AG04449 (cell line): ENCODE data around the gene FAM200A.
A peak's percentile ranks its signal among the peaks of the same experiment; 100 is the strongest.

Experiments
- CTCF ChIA-PET: fragments of 350-600 bp; formaldehyde crosslinking; extraction: SDS; loops from one replicate; lab custom pipeline; 2021; ENCODE audit warnings: antibody characterized with exemption; lab: Yijun Ruan, JAX
- POLR2A ChIA-PET: fragments of 400-600, 350-600 bp; formaldehyde crosslinking; extraction: SDS; loops from one replicate; lab custom pipeline; 2020; ENCODE audit warnings: antibody characterized with exemption, inconsistent platforms; lab: Yijun Ruan, JAX
- DNase-seq: peaks from one replicate; pipeline ENCODE4 v3.0.0-alpha.2; 2010; ENCODE audit warnings: low read depth, low spot score
- H3K4me3 ChIP-seq: 2 replicates; pipeline ENCODE4 v1.5.1; 2011; ENCODE audit warnings: low read depth, mild to moderate bottlenecking, control low read depth, low read length
- CTCF ChIP-seq: IDR thresholded peaks from one replicate; pipeline ENCODE4 v1.5.1; 2011; ENCODE audit warnings: mild to moderate bottlenecking, moderate library complexity, low read length, control low read depth, inconsistent platforms; ENCODE audit not compliant: insufficient read depth; ENCODE audit errors: missing control alignments

FAM200A gene

DNA sequence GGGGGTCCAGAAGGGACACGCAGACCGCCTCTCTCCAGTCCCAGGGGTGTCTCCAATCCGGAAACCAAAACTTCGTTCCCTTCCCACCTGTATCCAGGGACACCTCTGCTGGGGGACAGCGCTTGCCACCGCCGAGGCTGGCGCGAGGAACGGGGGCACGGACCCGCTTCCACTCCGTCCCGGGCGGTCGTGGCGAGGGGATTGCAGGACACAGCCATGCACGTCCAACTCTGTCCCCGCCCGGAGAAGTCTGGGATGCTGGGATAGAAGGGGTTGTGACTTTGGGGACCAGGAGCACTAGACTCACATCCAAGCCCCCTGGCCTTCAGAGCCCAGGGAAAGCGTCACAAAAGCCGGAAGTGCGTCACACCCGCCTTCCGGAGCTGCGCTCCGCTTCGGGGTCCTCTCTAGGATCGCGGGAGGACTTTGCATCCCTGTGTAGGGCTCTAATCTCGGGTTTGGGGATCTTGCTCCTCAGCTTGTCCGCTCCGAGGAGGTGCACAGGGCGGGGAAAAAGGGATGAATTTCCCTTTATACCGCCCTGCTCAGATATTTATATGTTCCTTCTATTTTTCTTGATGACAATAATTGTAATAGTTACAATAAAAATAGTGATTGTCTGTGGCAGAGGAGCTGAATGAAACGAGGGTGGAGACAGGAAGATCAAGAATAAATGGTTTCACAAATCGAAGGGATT is at the start of gene FAM200A:
FAM200A (minus strand) TSS at position 348 of the 697 bp plus-strand sequence. CDS start 3,707 bp downstream, outside the sequence.
- POLR2A ChIA-PET: interaction anchor here (0.8 to 0.9 kb wide), 2 partner anchors 12 to 47 kb away, joined by 3 to 6 read pairs; partner anchors contain the start of gene ZKSCAN5
- H3K4me3 ChIP-seq: peak within 1 kb of the TSS; percentile 99
- CTCF ChIA-PET: interaction anchor here (1.8 kb wide), 1 partner anchor 27 kb away, joined by 5 read pairs; no protein-coding TSS in a partner anchor
- no peak for TF ChIP-seq CTCF
- peak; percentile 33 for DNase-seq

GRCh38 chr7:99599836-99600235 is 47.9 kb upstream of the FAM200A start:
- no peak for DNase-seq
- H3K4me3 ChIP-seq: no peak overlapping the region
- no peak for TF ChIP-seq CTCF
- POLR2A ChIA-PET: no interaction called here
- CTCF ChIA-PET: no interaction called here

DNA sequence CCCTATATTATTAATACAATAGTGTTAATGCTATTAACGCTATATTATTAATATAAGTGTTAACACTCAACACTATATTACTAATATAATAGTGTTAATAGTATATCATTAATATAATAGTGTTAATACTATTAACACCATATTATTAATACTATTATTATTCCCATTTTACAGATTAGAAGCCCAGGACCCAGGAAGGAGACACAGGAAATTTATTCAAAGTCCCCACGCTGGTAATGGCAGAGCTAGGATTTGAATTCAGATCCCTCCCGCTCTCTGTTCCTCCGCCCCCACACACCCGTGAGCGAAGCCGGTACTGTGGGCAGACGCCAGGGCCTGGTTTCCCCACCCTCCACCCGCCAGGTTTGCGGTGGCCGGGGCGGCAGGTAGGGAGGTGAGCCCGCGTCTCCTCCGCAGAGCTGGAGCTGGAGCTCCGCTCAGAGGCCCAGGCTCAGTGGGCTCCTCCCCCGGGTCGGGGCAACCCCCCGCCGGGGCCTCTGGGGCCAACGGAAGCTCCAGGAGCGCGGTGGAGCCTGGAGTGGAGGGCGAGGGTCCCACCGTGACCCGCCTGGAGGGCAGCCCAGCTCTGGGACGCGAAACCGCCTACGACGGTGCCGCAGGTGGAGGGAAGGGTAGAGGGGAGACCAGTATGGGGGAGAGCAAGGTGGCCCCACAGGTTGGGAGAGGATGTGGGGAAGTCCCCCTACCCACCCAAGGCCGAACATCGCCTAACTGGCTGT is 46.0 kb upstream of the FAM200A start, which contains the start of gene TMEM225B:
TMEM225B (plus strand) TSS at position 506 of the 740 bp plus-strand sequence. CDS start 6,122 bp downstream, outside the sequence.
- ChIA-PET CTCF (interaction anchor here (0.6 to 0.9 kb wide), 2 partner anchors 18 to 73 kb away, joined by 3 to 4 read pairs; partner anchors contain the start of gene ZSCAN25), POLR2A (no interaction called here)
- TF ChIP-seq CTCF: no peak
- no peak for DNase-seq
- no peak within 1 kb of the TSS for H3K4me3 ChIP-seq

- POLR2A ChIA-PET: no interaction called here
- no peak for TF ChIP-seq CTCF
- DNase-seq: no peak
- CTCF ChIA-PET: no interaction called here
- H3K4me3 ChIP-seq: no peak overlapping the region
Measured at GRCh38 chr7:99596408-99596955, 44.6 kb upstream of the FAM200A start.

GRCh38 chr7:99594948-99595745 is 43.2 kb upstream of the FAM200A start:
- ChIA-PET POLR2A (no interaction called here), CTCF (no interaction called here)
- no peak for DNase-seq
- no peak for TF ChIP-seq CTCF
- H3K4me3 ChIP-seq: no peak overlapping the region
